HEK293 (cell line): ENCODE measurements around the gene ARHGEF4.

ENCODE experiments used
- CTCF ChIA-PET: fragments of 350-600 bp; formaldehyde crosslinking; extraction: SDS; loops from one replicate; lab custom pipeline; 2021; ENCODE audit warnings: antibody characterized with exemption; lab: Yijun Ruan, JAX
- POLR2A ChIA-PET: fragments of 300-600 bp; formaldehyde crosslinking; extraction: SDS; loops from one replicate; lab custom pipeline; 2020; ENCODE audit warnings: antibody characterized with exemption, inconsistent platforms; lab: Yijun Ruan, JAX
- H3K27ac ChIP-seq: fragments of 200-500 bp; sonication (Bioruptor generic); 2 replicates; pipeline ENCODE4 v1.5.1; 2014; ENCODE audit warnings: low read depth, low read length, control low read depth, inconsistent platforms; ENCODE audit errors: extremely low read depth
- H3K36me3 ChIP-seq, 2 experiments: fragments of 200-500 bp in 1 of 2; sonication (Bioruptor generic) in 1 of 2; 1 replicate in 1 of 2; 2 replicates in 1 of 2; pipeline ENCODE4 v1.5.1; 2014 to 2017; ENCODE audit warnings: inconsistent platforms in 2 of 2, low read length in 2 of 2; ENCODE audit not compliant: control insufficient read depth in 2 of 2, insufficient read depth in 1 of 2
- H3K4me1 ChIP-seq: fragments of 200-500 bp; sonication (Bioruptor generic); 2 replicates; pipeline ENCODE4 v1.5.1; 2014; ENCODE audit warnings: mild to moderate bottlenecking, low read length, inconsistent platforms; ENCODE audit not compliant: control insufficient read depth, insufficient read depth
- H3K4me3 ChIP-seq: 2 replicates; pipeline ENCODE4 v1.5.1; 2011; ENCODE audit warnings: low read depth, mild to moderate bottlenecking, control low read depth, low read length, moderate library complexity
- H3K9me3 ChIP-seq: fragments of 200-500 bp; sonication (Bioruptor generic); 2 replicates; pipeline ENCODE4 v1.5.1; 2014; ENCODE audit warnings: low read depth, low read length, inconsistent platforms; ENCODE audit not compliant: control insufficient read depth, insufficient read depth
- BCL11A ChIP-seq: fragments of 450-650 bp; formaldehyde crosslinking; IDR thresholded peaks from 2 replicates; pipeline ENCODE4 v1.5.1; 2016; ENCODE audit warnings: low read depth, missing biosample characterization, missing genetic modification characterization
- GLIS1 ChIP-seq: fragments of 450-650 bp; formaldehyde crosslinking; IDR thresholded peaks from 2 replicates; pipeline ENCODE4 v1.5.1; 2016; ENCODE audit warnings: missing biosample characterization, missing genetic modification characterization
- HOXA7 ChIP-seq: sonication (generic); formaldehyde crosslinking; IDR thresholded peaks from 2 replicates; pipeline ENCODE4 v1.8.1; 2022; ENCODE audit warnings: missing genetic modification reagents, borderline replicate concordance
- KLF1 ChIP-seq: fragments of 450-650 bp; formaldehyde crosslinking; IDR thresholded peaks from 2 replicates; pipeline ENCODE4 v1.5.1; 2016; ENCODE audit warnings: missing biosample characterization, missing genetic modification characterization
- OVOL3 ChIP-seq: fragments of 450-650 bp; formaldehyde crosslinking; IDR thresholded peaks from 2 replicates; pipeline ENCODE4 v1.5.1; 2016; ENCODE audit warnings: missing biosample characterization, missing genetic modification characterization
- SP2 ChIP-seq: fragments of 450-650 bp; formaldehyde crosslinking; IDR thresholded peaks from 2 replicates; pipeline ENCODE4 v1.5.1; 2016; ENCODE audit warnings: missing biosample characterization, missing genetic modification characterization
- SP3 ChIP-seq: fragments of 450-650 bp; formaldehyde crosslinking; IDR thresholded peaks from 2 replicates; pipeline ENCODE4 v1.5.1; 2016; ENCODE audit warnings: missing biosample characterization, missing genetic modification characterization
- SP7 ChIP-seq: fragments of 450-650 bp; formaldehyde crosslinking; IDR thresholded peaks from 2 replicates; pipeline ENCODE4 v1.5.1; 2016; ENCODE audit warnings: missing biosample characterization, missing genetic modification characterization
- ZBTB11 ChIP-seq: fragments of 450-650 bp; formaldehyde crosslinking; conservative IDR thresholded peaks from 2 replicates; pipeline ENCODE4 v1.5.1; 2016; ENCODE audit warnings: low read depth, missing biosample characterization, missing genetic modification characterization
- ZBTB17 ChIP-seq: fragments of 450-650 bp; formaldehyde crosslinking; IDR thresholded peaks from 2 replicates; pipeline ENCODE4 v1.5.1; 2016; ENCODE audit warnings: missing biosample characterization, missing genetic modification characterization
- ZBTB20 ChIP-seq: fragments of 450-650 bp; formaldehyde crosslinking; IDR thresholded peaks from 2 replicates; pipeline ENCODE4 v1.5.1; 2016; ENCODE audit warnings: missing biosample characterization, missing genetic modification characterization
- ZEB2 ChIP-seq: fragments of 450-650 bp; formaldehyde crosslinking; IDR thresholded peaks from 2 replicates; pipeline ENCODE4 v1.5.1; 2016; ENCODE audit warnings: missing biosample characterization, missing genetic modification characterization
- ZNF169 ChIP-seq: fragments of 450-650 bp; formaldehyde crosslinking; IDR thresholded peaks from 2 replicates; pipeline ENCODE4 v1.5.1; 2016; ENCODE audit warnings: missing biosample characterization, missing genetic modification characterization
- ZNF394 ChIP-seq: fragments of 450-650 bp; formaldehyde crosslinking; IDR thresholded peaks from 2 replicates; pipeline ENCODE4 v1.5.1; 2016; ENCODE audit warnings: missing biosample characterization, missing genetic modification characterization, mild to moderate bottlenecking, moderate library complexity, borderline replicate concordance
- ZNF510 ChIP-seq: fragments of 450-650 bp; formaldehyde crosslinking; IDR thresholded peaks from 2 replicates; pipeline ENCODE4 v1.5.1; 2018; ENCODE audit warnings: mild to moderate bottlenecking, missing genetic modification characterization, missing biosample characterization; ENCODE audit not compliant: insufficient replicate concordance
- ZNF514 ChIP-seq: fragments of 450-650 bp; formaldehyde crosslinking; IDR thresholded peaks from 2 replicates; pipeline ENCODE4 v1.5.1; 2016; ENCODE audit warnings: missing biosample characterization, missing genetic modification characterization
- ZNF555 ChIP-seq: fragments of 450-650 bp; formaldehyde crosslinking; conservative IDR thresholded peaks from 2 replicates; pipeline ENCODE4 v1.5.1; 2017; ENCODE audit warnings: missing biosample characterization, mild to moderate bottlenecking, missing genetic modification characterization, inconsistent platforms
- ZNF560 ChIP-seq: fragments of 450-650 bp; formaldehyde crosslinking; IDR thresholded peaks from 2 replicates; pipeline ENCODE4 v1.5.1; 2017; ENCODE audit warnings: missing biosample characterization, missing genetic modification characterization, borderline replicate concordance
- ZNF585B ChIP-seq: fragments of 450-650 bp; formaldehyde crosslinking; IDR thresholded peaks from 2 replicates; pipeline ENCODE4 v1.5.1; 2016; ENCODE audit warnings: missing biosample characterization, missing genetic modification characterization
- ZNF610 ChIP-seq: fragments of 450-650 bp; formaldehyde crosslinking; IDR thresholded peaks from 2 replicates; pipeline ENCODE4 v1.5.1; 2016; ENCODE audit warnings: missing biosample characterization, missing genetic modification characterization, borderline replicate concordance
- ZNF654 ChIP-seq: fragments of 450-650 bp; formaldehyde crosslinking; IDR thresholded peaks from 2 replicates; pipeline ENCODE4 v1.5.1; 2016; ENCODE audit warnings: low read depth, missing biosample characterization, missing genetic modification characterization
- ZNF777 ChIP-seq: fragments of 450-650 bp; formaldehyde crosslinking; IDR thresholded peaks from 2 replicates; pipeline ENCODE4 v1.5.1; 2017; ENCODE audit warnings: missing biosample characterization, missing genetic modification characterization, borderline replicate concordance
- ZSCAN23 ChIP-seq: fragments of 450-650 bp; formaldehyde crosslinking; IDR thresholded peaks from 2 replicates; pipeline ENCODE4 v1.5.1; 2016; ENCODE audit warnings: missing biosample characterization, missing genetic modification characterization

Gene ARHGEF4

GRCh38 chr2:130864830-130865800, 28.4 kb downstream of the ARHGEF4 start:
- no peak for TF ChIP-seq ZNF777
- TF ChIP-seq ZSCAN23 (tag by site-specific recombination) = no peak
- TF ChIP-seq ZNF610 (tag by site-specific recombination) = no peak
- TF ChIP-seq ZNF510 (tag by site-specific recombination) = no peak
- peak; percentile 60; the same call in 1 of the 2 replicates for TF ChIP-seq ZNF394 (tag by site-specific recombination)
- TF ChIP-seq ZBTB17 (tag by site-specific recombination) = peak; percentile 38; the same call in 1 of the 2 replicates
- TF ChIP-seq SP7 (tag by site-specific recombination) = no peak
- TF ChIP-seq SP2 (tag by site-specific recombination) = no peak
- ChIA-PET CTCF (interaction anchor here (0.9 to 1.8 kb wide), 2 partner anchors 9 to 68 kb away, joined by 5 to 10 read pairs; no protein-coding TSS in a partner anchor), POLR2A (no interaction called here)
- no peaks in the 10 kb centered on the region for H3K36me3 ChIP-seq
- H3K4me1 ChIP-seq = no peaks in the 10 kb centered on the region
- H3K27ac ChIP-seq = no peak overlapping the region
- H3K9me3 ChIP-seq = no peaks in the 10 kb centered on the region
- no peak overlapping the region for H3K4me3 ChIP-seq

- POLR2A ChIA-PET = no interaction called here
- H3K36me3 ChIP-seq = no peaks in the 10 kb centered on the region
- no peak overlapping the region for H3K27ac ChIP-seq
- TF ChIP-seq ZBTB20 (tag by site-specific recombination) (no peak), ZEB2 (no peak), ZNF585B (tag by site-specific recombination) (no peak), ZNF654 (tag by site-specific recombination) (no peak), ZNF169 (tag by site-specific recombination) (no peak), BCL11A (tag by site-specific recombination) (no peak)
- TF ChIP-seq, all 188 proteins: peak for 0
- Histone ChIP-seq H3K4me3 (no peak overlapping the region), H3K4me1 (no peaks in the 10 kb centered on the region), H3K9me3 (no peaks in the 10 kb centered on the region)
- CTCF ChIA-PET = interaction anchor here (0.9 to 1.8 kb wide), 2 partner anchors 49 to 72 kb away, joined by 3 to 7 read pairs; no protein-coding TSS in a partner anchor
Measured at GRCh38 chr2:130869441-130870160, 32.9 kb downstream of the ARHGEF4 start.

- no peak overlapping the region for H3K4me3 ChIP-seq
- no peaks in the 10 kb centered on the region for H3K9me3 ChIP-seq
- no peaks in the 10 kb centered on the region for H3K36me3 ChIP-seq
- no peak for TF ChIP-seq ZBTB11 (tag by site-specific recombination)
- TF ChIP-seq OVOL3 = no peak
- TF ChIP-seq KLF1 (tag by site-specific recombination) = no peak
- no peak for TF ChIP-seq SP3 (tag by site-specific recombination)
- TF ChIP-seq GLIS1 = no peak
- no peak for TF ChIP-seq ZNF514
- TF ChIP-seq HOXA7 (CRISPR knock-in tag) = no peak
- no peak for TF ChIP-seq ZNF555 (tag by site-specific recombination)
- TF ChIP-seq ZNF560 (tag by site-specific recombination) = no peak
- TF ChIP-seq, all 188 proteins: peak for 0
- POLR2A ChIA-PET = no interaction called here
- CTCF ChIA-PET = interaction anchor here (1.0 kb wide), 1 partner anchor 72 kb away, joined by 3 read pairs; no protein-coding TSS in a partner anchor
- Histone ChIP-seq H3K27ac (no peak overlapping the region), H3K4me1 (no peaks in the 10 kb centered on the region)
Measured at GRCh38 chr2:130870161-130870485, 33.4 kb downstream of the ARHGEF4 start.
